ENCODE measurements around the gene CFTR.

DNA sequence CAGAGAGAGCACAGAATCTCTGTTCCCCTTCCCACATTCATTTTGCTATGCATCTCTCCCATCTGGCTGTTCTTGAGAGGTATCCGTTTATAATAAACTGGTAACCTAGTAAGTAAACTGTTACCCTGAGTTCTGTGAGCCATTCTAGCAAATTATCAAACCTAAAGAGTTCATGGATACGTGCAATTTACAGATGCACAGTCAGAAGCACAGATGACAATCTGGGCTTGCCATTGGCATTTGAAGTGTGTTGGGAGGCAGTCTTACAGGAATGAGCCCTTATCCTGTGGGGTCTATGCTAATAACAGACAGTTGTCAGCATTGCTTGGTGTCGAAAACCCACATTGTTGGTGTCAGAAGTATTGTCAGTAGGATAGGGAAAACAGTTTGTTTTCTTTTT, 151.8 kb downstream of the CFTR start:
- TF ChIP-seq CTCF (IDR thresholded peaks at IDR 0.05) (no peak), EP300 (IDR thresholded peaks at IDR 0.05) (no peak), POLR2A (IDR thresholded peaks at IDR 0.05) (no peak)

Measured in ovary (tissue), 3 donors.